Neutrophil (primary cell): Measurements from ENCODE around the gene ZMYND10.

Source experiments
- H3K27ac ChIP-seq: fragments of 200-600 bp; sonication (generic); 2 replicates; pipeline ENCODE4 v1.5.1; 2016; ENCODE audit warnings: mild to moderate bottlenecking, moderate library complexity
- H3K27me3 ChIP-seq: fragments of 200-600 bp; sonication (generic); 2 replicates; pipeline ENCODE4 v1.6.0; 2016; ENCODE audit warnings: mild to moderate bottlenecking
- H3K36me3 ChIP-seq: fragments of 200-600 bp; sonication (generic); 2 replicates; pipeline ENCODE4 v1.5.1; 2017
- H3K4me1 ChIP-seq, 2 experiments: fragments of 200-600 bp in 1 of 2; sonication (generic) in 1 of 2; 1 replicate in 1 of 2; 2 replicates in 1 of 2; pipeline versions ENCODE4 v1.5.1 to v1.6.1; 2013 to 2016; ENCODE audit warnings: low read depth in 1 of 2, low read length in 1 of 2, mild to moderate bottlenecking in 1 of 2, moderate library complexity in 1 of 2; ENCODE audit not compliant: control insufficient read depth in 1 of 2, insufficient read depth in 1 of 2
- H3K4me3 ChIP-seq, 2 experiments: fragments of 200-600 bp in 1 of 2; sonication (generic) in 1 of 2; 1 replicate in 1 of 2; 2 replicates in 1 of 2; pipeline ENCODE4 v1.5.1; 2013 to 2016; ENCODE audit warnings: low read depth in 1 of 2, low read length in 1 of 2, mild to moderate bottlenecking in 1 of 2, moderate library complexity in 1 of 2
- H3K9me3 ChIP-seq: fragments of 200-600 bp; sonication (generic); 2 replicates; pipeline ENCODE4 v1.5.1; 2016
- TF ChIP-seq, protein P1 (sequence below): fragments of 200-600 bp; sonication (generic); IDR thresholded peaks from 2 replicates; pipeline ENCODE4 v1.5.1; 2016; ENCODE audit warnings: antibody characterized with exemption

ZMYND10 gene

DNA sequence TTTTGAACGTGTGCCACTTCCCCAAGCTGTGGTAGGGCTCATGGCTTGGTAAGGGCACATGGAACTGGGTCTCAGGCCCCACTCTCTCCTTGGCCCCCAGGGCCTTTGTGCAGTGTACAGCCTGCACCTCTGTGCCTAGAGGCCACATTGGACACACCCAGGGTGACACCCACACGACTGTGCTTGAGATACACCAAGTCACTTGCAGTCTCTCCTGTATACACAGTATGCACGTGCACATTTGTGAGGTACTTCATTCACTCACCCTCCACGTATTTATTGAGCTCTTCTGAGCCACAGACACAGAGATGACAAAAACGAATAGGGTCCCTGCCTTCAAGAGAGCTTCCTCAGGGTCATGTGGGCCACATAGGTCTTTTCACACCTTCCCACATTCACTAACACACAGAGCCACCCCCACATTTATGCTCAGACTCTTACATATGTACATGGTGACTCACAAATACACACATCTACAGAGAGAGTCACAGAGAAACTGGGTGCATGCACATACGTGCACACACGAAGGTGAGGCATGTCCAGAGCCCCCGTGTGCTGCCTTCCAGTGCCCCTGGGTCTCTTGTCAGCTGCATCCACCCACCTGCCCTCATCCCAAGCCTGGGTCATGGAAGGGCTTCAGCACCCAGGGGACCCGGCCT lies 23.6 kb upstream of the ZMYND10 start:
- Histone ChIP-seq H3K9me3 (no peaks in the 10 kb centered on the region), H3K4me1 (peaks cover 11 to 16% of the 10 kb centered on the region in 2 experiments), H3K4me3 (no peak overlapping the region), H3K36me3 (no peaks in the 10 kb centered on the region), H3K27me3 (peaks cover 36% of the 10 kb centered on the region), H3K27ac (no peak overlapping the region)
- TF ChIP-seq, protein P1, sequence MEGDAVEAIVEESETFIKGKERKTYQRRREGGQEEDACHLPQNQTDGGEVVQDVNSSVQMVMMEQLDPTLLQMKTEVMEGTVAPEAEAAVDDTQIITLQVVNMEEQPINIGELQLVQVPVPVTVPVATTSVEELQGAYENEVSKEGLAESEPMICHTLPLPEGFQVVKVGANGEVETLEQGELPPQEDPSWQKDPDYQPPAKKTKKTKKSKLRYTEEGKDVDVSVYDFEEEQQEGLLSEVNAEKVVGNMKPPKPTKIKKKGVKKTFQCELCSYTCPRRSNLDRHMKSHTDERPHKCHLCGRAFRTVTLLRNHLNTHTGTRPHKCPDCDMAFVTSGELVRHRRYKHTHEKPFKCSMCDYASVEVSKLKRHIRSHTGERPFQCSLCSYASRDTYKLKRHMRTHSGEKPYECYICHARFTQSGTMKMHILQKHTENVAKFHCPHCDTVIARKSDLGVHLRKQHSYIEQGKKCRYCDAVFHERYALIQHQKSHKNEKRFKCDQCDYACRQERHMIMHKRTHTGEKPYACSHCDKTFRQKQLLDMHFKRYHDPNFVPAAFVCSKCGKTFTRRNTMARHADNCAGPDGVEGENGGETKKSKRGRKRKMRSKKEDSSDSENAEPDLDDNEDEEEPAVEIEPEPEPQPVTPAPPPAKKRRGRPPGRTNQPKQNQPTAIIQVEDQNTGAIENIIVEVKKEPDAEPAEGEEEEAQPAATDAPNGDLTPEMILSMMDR, result no peak

GRCh38 chr3:50365842-50366220 lies 20.3 kb upstream of the ZMYND10 start:
- peak overlapping the region; percentile 79 for H3K4me3 ChIP-seq

DNA sequence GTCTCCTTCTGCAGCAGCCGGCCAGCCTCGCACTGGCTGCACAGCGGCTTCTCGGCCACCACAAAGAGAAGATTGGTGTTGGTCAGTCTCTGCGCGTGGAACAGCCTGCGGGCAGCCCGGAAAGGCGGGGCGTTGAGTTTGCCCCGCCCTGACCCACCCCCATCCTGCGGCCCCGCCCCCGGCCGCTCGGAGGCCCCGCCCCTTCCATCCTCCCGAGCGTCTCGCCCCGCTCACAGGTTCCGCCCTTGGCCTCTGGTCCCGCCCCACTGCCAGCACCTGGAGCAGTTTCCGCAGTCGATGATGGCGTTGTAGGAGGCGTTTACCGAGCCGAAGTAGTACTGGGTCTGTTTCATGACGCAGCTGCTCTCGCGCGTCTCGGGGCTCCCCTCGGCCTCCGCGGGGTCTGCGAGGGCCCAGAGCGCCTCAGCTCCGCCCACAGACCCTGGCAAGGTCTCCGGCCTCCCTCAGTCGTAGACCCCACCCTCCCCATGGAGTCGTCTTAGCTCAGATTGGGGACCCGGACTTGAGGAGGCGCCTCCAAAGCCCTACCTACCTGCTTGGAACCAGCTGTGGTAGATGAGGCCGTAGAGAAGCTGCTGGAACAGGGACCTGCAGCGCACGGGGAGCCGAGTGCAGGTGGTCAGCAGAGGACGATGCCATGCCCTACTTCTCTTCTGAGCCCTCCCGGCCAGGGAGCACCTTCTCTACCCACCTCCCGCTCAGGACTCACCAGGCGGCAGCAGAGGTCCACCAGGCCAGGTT lies 19.7 kb upstream of the ZMYND10 start:
- TF ChIP-seq, protein P1, result peak; percentile 37
- Histone ChIP-seq H3K4me3 (peak overlapping the region; percentile 79), H3K27ac (peak overlapping the region; percentile 60), H3K27me3 (peaks cover 29% of the 10 kb centered on the region), H3K36me3 (no peaks in the 10 kb centered on the region), H3K9me3 (no peaks in the 10 kb centered on the region), H3K4me1 (peaks cover 16% of the 10 kb centered on the region in 2 experiments)

More at GRCh38 chr3:50365842-50366220, 20.3 kb upstream of the ZMYND10 start:
- H3K27me3 ChIP-seq, result peaks cover 34% of the 10 kb centered on the region
- TF ChIP-seq, protein P1, result no peak
- no peaks in the 10 kb centered on the region for H3K9me3 ChIP-seq
- no peaks in the 10 kb centered on the region for H3K36me3 ChIP-seq
- no peak overlapping the region for H3K27ac ChIP-seq
- peaks cover 16% of the 10 kb centered on the region in 2 experiments for H3K4me1 ChIP-seq

DNA sequence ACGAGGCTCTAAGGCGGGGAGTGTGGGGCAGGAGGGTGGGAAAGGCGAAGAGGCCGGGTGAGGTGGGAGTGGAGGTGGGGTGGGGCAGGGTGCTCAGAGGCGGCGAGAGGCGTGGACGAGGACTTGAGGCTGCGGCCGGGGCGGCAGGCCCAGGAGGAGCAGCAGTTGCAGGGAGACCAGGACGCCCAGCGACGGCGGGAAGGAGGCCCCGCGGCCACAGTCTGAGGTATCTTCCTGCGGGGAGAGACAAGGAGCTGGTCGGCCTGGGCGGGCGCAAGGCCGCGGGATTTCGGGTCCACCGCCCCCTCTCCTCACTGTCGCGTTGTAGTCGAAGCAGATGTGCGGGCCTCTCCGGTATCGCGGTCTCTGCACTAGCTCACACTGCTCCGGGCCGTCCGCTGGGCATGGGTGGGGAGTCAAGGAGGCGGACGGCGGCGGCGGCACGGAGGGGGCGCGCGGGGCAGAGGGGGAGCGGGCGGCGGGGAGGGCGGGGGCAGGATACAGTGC lies 19.1 kb upstream of the ZMYND10 start:
- no peaks in the 10 kb centered on the region for H3K9me3 ChIP-seq
- no peaks in the 10 kb centered on the region for H3K36me3 ChIP-seq
- peaks cover 29% of the 10 kb centered on the region for H3K27me3 ChIP-seq
- TF ChIP-seq, protein P1, result no peak
- peak overlapping the region in 1 of 2 experiments; percentile 79 for H3K4me3 ChIP-seq
- peak overlapping the region; percentile 60 for H3K27ac ChIP-seq
- peaks cover 20% of the 10 kb centered on the region in 2 experiments for H3K4me1 ChIP-seq

DNA sequence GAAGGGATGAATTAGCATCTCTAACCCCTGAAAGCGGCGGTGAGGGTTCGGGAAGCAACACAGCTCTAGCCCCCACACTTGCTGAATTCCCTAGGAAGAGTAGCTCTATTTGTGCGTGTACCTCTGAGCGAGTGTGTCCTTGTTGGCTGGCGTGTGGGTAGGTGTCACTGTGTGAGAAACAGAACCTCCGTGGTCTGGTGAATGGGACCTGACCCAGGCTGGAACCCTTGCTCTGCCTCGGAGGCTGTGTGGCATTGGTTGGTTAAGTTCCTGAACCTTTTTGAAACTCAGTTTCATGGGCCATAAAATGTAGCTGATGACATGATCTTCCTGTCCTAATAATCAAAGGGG lies 14.2 kb upstream of the ZMYND10 start:
- peak overlapping the region; percentile 87 for H3K27ac ChIP-seq
- peaks cover 8% of the 10 kb centered on the region for H3K27me3 ChIP-seq
- H3K9me3 ChIP-seq, result no peaks in the 10 kb centered on the region
- peaks cover 50% of the 10 kb centered on the region in 2 experiments for H3K4me1 ChIP-seq
- H3K36me3 ChIP-seq, result peaks cover 36% of the 10 kb centered on the region
- TF ChIP-seq, protein P1, result no peak
- peak overlapping the region; percentile 77 to 96 for H3K4me3 ChIP-seq
